Body of pancreas (tissue), 4 donors: Measurements from ENCODE around the gene MAP2K5. TPM values are rescaled to one million over a fixed set of nuclear protein-coding genes. Genes with fewer than 3 reads are reported as not detected.

ENCODE experiments used
- ATAC-seq: fragments of 150-250 bp; one replicate; pipeline ENCODE4 v1.9.1; 2016
- DNase-seq, 4 donors: peaks; one replicate each; pipeline ENCODE4 v3.0.0-alpha.2; 2019
- H3K27ac ChIP-seq, 4 donors: fragments of 200-600 bp; sonication (generic); 1 replicate in 3 of 4; 2 replicates in 1 of 4; pipeline versions ENCODE4 v1.5.1 to v1.6.1; 2016 to 2019; ENCODE audit warnings: mild to moderate bottlenecking in 1 of 4, mixed read lengths in 1 of 4, moderate library complexity in 1 of 4
- H3K27me3 ChIP-seq, 2 donors: fragments of 200-600 bp; sonication (generic); one replicate each; pipeline ENCODE4 v1.6.0; 2016; ENCODE audit warnings: mild to moderate bottlenecking in 1 of 2
- H3K36me3 ChIP-seq, 2 donors: fragments of 200-600 bp; sonication (generic); replicated peaks in 1 of 2; 2 replicates each; pipeline ENCODE4 v1.5.1; 2016; ENCODE audit warnings: low read depth in 2 of 2; ENCODE audit not compliant: insufficient read depth in 1 of 2
- H3K4me1 ChIP-seq: fragments of 200-600 bp; sonication (generic); one replicate; pipeline ENCODE4 v1.6.0; 2016
- H3K4me3 ChIP-seq, 2 donors: fragments of 200-600 bp; sonication (generic); 1 replicate in 1 of 2; 2 replicates in 1 of 2; pipeline ENCODE4 v1.5.1; 2016 to 2019
- H3K9me3 ChIP-seq, 3 donors: fragments of 200-600 bp; sonication (generic); 1 replicate in 2 of 3; 2 replicates in 1 of 3; pipeline ENCODE4 v1.5.1; 2016
- POLR2A ChIP-seq, 3 donors: fragments of 450-650 bp; IDR thresholded peaks; one replicate each; pipeline ENCODE4 v1.6.1; 2016; ENCODE audit warnings: antibody characterized with exemption in 3 of 3, mild to moderate bottlenecking in 2 of 3
- WGBS, 2 donors: methylation state at CpG; one replicate each; pipeline ENCODE4 v1.1.5; 2017; 5-methylcytosine and 5-hydroxymethylcytosine counted together
- intact Hi-C: fragments of 100-400 bp; cut with DNase I; formaldehyde crosslinking; loops from one replicate; pipeline ENCODE4 v1.15.1; 2023
- total RNA-seq, 2 donors: library from RNA; depleted of rRNA; stranded (reverse); fragments of >200 nt; gene quantifications; one replicate each; pipeline ENCODE4 v1.1.0, GENCODE V29; 2016
- TF ChIP-seq, protein P1 (sequence below), 7 experiments: fragments of 450-650 bp in 4 of 7; fragments of 200-600 bp in 3 of 7; sonication (generic) in 3 of 7; IDR thresholded peaks; one replicate each; pipeline ENCODE4 v1.5.1; 2016 to 2019; ENCODE audit warnings: antibody characterized with exemption in 7 of 7

Gene MAP2K5
- total RNA-seq, 2 donors from 2014 or later: 2.6 to 10.9 TPM

GRCh38 chr15:67564021-67564967 lies 21.8 kb downstream of the MAP2K5 start:
- H3K27ac ChIP-seq: no peak overlapping the region
- H3K4me1 ChIP-seq: no peaks in the 10 kb centered on the region
- no peaks in the 10 kb centered on the region for H3K36me3 ChIP-seq
- H3K27me3 ChIP-seq: no peaks in the 10 kb centered on the region
- no peaks in the 10 kb centered on the region for H3K9me3 ChIP-seq
- no peak overlapping the region for H3K4me3 ChIP-seq
- WGBS, 2 donors: 65 to 81% methylated on average over 2 of the region's 2 CpGs
- ATAC-seq (no peak), DNase-seq (no peak)
- intact Hi-C loops: no loop called here
- TF ChIP-seq, protein P1, sequence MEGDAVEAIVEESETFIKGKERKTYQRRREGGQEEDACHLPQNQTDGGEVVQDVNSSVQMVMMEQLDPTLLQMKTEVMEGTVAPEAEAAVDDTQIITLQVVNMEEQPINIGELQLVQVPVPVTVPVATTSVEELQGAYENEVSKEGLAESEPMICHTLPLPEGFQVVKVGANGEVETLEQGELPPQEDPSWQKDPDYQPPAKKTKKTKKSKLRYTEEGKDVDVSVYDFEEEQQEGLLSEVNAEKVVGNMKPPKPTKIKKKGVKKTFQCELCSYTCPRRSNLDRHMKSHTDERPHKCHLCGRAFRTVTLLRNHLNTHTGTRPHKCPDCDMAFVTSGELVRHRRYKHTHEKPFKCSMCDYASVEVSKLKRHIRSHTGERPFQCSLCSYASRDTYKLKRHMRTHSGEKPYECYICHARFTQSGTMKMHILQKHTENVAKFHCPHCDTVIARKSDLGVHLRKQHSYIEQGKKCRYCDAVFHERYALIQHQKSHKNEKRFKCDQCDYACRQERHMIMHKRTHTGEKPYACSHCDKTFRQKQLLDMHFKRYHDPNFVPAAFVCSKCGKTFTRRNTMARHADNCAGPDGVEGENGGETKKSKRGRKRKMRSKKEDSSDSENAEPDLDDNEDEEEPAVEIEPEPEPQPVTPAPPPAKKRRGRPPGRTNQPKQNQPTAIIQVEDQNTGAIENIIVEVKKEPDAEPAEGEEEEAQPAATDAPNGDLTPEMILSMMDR (IDR thresholded peaks at IDR 0.05): no peak
- no peak for TF ChIP-seq POLR2A (IDR thresholded peaks at IDR 0.05)

DNA sequence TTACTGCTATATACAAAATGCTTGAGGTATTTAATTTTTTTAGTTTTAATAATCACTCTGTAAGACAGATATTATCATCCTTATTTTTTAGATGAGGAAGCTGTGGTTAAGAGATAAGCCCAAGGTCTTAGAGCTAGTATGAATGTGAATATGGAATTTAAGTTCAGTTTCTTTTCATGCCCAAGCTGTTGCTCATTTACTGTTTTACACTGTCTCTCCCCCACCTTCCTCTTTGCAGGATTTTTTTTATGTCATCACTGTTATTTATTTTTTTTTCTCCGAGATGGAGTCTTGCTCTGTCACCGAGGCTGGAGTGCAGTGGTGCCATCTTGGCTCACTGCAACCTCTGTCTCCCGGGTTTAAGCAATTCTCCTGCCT lies 22.5 kb downstream of the MAP2K5 start:
- DNase-seq (no peak), ATAC-seq (no peak)
- no peak overlapping the region for H3K27ac ChIP-seq
- TF ChIP-seq, protein P1 (IDR thresholded peaks at IDR 0.05): no peak
- TF ChIP-seq POLR2A (IDR thresholded peaks at IDR 0.05): no peak
- H3K4me1 ChIP-seq: no peaks in the 10 kb centered on the region
- H3K9me3 ChIP-seq: no peaks in the 10 kb centered on the region
- WGBS, 2 donors: 84 to 97% methylated on average over 3 of the region's 3 CpGs
- H3K36me3 ChIP-seq: no peaks in the 10 kb centered on the region
- no peaks in the 10 kb centered on the region for H3K27me3 ChIP-seq
- intact Hi-C loops: no loop called here
- H3K4me3 ChIP-seq: no peak overlapping the region

DNA sequence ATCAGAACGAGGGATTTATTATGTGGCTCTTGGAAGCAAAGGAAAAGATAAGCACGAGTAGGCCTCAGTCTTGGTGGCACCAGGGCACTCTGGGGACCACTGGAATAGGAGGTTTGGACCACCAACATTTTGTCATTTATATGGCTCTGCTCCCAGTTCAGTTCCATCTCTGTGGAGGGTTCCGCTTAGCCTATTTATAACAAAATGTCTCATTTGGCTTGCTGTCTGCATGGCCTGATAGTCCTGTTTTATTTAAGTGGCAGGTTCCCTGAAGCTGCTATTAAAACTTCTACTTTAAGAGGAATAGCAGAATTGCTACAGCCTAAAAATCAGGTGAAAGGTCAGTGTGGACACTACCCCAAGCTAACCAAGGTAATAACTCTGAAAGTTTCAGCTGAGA lies 27.2 kb downstream of the MAP2K5 start:
- Histone ChIP-seq H3K4me3 (no peak overlapping the region), H3K9me3 (no peaks in the 10 kb centered on the region), H3K27ac (no peak overlapping the region), H3K27me3 (no peaks in the 10 kb centered on the region), H3K36me3 (no peaks in the 10 kb centered on the region), H3K4me1 (no peaks in the 10 kb centered on the region)
- ATAC-seq (no peak), DNase-seq (no peak)
- intact Hi-C loops: no loop called here
- 93 to 100% methylated on average over 3 of the region's 3 CpGs for WGBS, 2 donors
- TF ChIP-seq, protein P1 (IDR thresholded peaks at IDR 0.05): no peak
- TF ChIP-seq POLR2A (IDR thresholded peaks at IDR 0.05): no peak

GRCh38 chr15:67570875-67571647 lies 28.6 kb downstream of the MAP2K5 start:
- Histone ChIP-seq H3K4me3 (no peak overlapping the region), H3K9me3 (no peaks in the 10 kb centered on the region), H3K27me3 (no peaks in the 10 kb centered on the region), H3K4me1 (no peaks in the 10 kb centered on the region), H3K36me3 (no peaks in the 10 kb centered on the region), H3K27ac (no peak overlapping the region)
- ATAC-seq (no peak), DNase-seq (no peak)
- WGBS, 2 donors: 96% methylated on average over 4 of the region's 4 CpGs
- intact Hi-C loops: no loop called here
- TF ChIP-seq, protein P1 (IDR thresholded peaks at IDR 0.05): no peak
- TF ChIP-seq POLR2A (IDR thresholded peaks at IDR 0.05): no peak
